HL-60/S4 treated with phorbol 12-myristate 13-acetate at 8.2 ng/mL for 4 days and 3 days (cell line): Measurements from ENCODE around the gene PLEKHF1.
"Not testable (repeated sequence)": the region's sequence is repeated elsewhere in the genome, so short reads cannot be mapped to it uniquely, and the experiment has no call there.

Experiments
- in situ Hi-C: fragments of 300-500 bp; cut with MboI; formaldehyde crosslinking; loops from 2 replicates; pipeline ENCODE4 v1.15.0; 2022; ENCODE audit warnings: low sequenced_read_pairs

The PLEKHF1 gene

DNA sequence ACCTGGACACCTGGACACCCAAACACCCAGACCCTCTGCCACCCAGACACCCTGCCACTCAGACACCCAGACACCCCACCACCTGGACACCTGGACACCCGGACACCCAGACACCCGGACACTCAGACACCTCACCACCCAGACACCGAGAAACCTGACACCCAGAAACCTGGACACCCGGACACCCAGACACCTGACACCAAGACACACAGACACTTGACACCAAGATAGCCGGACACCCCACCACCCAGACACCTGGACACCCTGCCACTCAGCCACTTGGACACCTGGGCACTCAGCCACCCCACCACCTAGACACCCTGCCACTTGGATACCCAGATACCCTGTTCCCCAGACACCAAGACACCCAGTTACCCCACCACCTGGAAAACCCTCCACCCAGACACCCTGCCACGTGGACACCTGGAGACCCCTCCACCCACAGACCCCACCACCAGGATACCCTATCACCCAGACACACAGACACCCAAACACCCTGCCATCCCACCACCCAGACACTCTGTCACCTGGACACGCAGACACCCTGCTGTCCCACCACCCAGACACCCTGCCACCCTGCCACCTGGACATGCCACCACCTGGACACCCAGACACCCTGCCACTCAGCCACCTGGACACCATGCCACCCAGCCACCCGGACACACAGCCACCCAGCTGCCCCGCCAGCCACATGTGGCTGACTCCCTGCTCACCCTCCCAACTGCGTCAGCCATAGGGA lies 32.4 kb downstream of the PLEKHF1 start:
- in situ Hi-C loops: no loop called here

DNA sequence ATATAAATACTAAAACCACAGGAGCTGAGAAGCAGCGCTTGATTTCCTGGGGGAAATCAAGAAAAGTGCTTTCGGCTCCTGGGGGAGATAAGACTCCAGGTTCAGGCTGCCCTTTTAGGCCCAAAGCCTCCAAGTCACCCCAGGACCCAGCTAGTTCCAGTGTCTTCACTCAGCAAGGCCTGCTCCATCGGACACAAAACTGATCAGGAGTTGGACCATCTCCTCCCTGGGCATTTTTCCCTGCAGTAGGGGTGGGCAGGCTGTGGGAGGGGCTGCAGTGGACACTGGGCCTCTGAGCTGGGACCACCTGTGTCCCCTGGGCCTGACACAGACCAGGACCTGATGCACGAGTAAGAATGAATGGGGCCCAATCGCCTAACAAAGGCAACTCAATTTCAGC lies 34.6 kb downstream of the PLEKHF1 start:
- in situ Hi-C loops: no loop called here

DNA sequence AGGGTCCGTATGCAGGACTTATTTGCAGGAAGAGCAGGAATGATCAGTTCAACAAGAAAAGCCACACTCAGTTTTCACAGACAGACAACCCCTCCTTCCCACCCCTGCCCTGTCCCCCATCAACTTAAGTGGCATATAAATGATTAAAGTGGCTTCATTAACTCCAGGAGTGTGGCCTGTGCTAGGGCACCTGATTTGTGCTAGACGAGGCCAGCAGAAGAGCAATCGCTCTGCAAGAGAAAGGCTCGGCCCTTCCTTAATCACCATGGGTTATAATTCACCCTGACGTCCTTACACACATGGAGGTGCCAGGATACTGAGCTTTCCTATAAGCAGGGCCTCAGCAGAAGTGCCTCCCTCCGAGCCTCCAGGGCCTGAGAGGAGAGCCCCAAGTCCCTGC lies 35.2 kb downstream of the PLEKHF1 start:
- in situ Hi-C loops: no loop called here

GRCh38 chr19:29702161-29702962 lies 37.1 kb downstream of the PLEKHF1 start:
- in situ Hi-C loops: no loop called here

DNA sequence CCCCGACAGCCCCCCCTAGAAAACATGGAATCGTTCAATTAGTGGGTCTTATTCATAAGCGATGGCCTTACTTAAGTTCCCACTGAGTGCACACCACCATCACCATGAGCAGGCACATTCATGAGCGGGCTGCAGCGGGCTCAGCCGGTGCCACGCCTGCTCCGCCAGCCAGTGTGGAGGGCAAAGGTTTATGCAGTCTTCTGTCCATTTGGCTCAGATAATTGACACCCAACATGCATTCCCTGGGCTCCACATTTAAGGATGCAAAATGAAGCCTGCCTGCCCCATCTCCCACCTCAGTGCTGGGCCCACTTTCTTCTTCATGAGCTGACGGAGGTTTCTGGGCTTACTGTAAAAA lies 37.7 kb downstream of the PLEKHF1 start:
- in situ Hi-C loops: no loop called here

DNA sequence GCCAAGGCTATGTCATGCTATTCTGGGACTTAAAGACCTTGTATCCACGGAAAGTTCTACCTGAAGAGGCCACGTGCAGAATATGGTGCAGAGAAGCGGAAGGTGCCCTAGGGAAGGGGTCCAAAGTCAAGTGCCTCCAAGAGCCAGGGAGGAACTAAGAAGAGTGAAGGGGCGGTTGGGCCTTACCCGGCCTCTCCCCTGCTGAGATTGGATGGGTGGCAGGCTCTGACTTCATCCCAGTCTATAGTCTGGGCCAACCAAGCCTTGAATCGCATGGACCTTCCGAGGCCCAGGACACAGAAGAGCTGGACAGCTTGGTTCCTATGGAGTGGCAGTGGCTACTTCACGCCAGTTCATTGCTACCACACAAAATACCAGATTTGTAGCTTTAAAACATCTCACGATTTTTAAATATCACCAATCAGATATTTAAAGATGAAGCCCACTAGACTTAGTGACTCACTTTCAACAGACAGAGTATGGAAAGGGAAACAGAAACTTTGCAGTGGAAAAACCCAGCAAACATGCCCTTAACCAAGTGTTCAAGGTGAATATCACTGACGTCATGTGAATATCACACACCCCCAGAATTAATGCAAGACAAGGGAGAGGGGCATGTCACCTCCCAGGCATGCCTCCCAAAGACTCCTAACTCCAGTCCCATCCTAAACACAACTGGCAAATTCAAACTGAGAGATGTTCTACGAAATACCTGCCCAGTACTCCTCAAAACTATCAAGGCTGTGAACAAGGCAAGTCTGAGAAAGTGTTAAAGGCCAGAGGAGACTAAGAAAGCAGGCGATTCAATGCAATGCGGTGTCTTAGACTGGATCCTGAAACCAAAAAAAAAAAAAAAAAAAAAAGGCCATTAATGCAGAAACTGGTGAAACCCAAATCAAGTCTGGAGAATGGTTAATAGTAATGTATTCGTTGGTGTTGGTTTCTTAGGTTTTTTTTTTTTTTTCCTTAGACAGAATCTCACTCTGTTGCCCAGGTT lies 39.6 kb downstream of the PLEKHF1 start:
- in situ Hi-C loops: no loop called here

- in situ Hi-C loops: no loop called here
These were observed 40.4 kb downstream of the PLEKHF1 start for GRCh38 chr19:29705706-29706105.

- in situ Hi-C loops: no loop called here
These were observed 41.4 kb downstream of the PLEKHF1 start for GRCh38 chr19:29706635-29707034.

DNA sequence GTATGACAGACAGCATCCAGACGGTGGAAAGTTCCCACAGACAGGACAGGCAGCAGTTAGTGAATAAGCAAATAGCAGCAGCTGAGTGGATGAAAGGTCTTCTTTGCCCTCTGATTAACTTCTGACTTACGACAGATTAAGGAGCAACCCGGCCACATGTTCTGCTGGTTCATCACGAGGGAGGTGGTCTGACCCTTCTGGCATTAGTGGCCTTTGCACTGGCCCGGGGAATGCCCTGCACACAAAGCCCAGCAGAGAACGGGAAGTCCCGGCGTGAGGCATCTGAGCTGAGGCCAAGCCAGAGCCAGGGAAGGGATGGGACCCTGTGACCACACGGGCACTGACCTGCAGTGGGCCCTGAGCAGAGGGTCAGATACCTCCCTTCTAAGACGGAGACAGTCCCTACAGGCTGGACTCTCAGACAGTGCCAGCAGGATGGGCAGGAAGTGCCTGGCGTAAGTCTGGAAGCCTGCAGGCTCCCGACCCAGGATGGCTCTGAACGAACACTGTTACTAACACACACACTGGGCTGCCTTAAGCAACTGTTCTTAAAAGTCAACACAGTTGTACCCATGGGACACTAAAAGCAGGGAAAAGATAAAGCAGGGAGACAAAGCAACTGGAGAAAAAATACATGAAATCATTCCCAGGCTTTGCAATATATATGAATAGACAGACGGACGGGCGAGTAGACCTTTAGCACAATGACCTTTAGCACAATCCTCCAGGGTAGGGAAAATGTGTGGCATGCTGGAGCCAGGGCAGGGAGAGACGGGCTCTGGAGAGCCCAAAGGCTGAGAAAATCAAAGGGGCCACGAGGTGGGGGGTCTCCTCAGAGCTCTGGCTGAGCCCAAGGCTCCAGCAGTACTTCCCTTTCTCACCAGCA lies 43.5 kb downstream of the PLEKHF1 start:
- in situ Hi-C loops: no loop called here

DNA sequence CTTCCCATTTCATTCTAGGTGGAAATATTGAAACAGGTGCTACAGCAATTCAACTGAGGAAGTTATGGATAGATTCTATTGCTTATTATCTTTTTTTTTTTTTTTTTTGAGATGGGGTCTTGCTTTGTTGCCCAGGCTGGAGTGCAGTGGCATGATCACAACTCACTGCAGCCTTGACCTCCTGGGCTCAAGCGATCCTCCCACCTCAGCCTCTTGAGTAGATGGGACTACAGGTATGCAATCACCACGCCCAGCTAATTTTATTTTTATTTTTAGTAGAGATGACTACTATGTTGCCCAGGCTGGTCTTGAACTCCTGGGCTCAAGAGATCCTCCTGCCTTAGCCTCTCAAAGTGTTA lies 44.2 kb downstream of the PLEKHF1 start:
- in situ Hi-C loops: not testable (repeated sequence)

GRCh38 chr19:29711584-29712132 lies 46.4 kb downstream of the PLEKHF1 start:
- in situ Hi-C loops: no loop called here

GRCh38 chr19:29712744-29713516 lies 47.7 kb downstream of the PLEKHF1 start:
- in situ Hi-C loops: no loop called here

DNA sequence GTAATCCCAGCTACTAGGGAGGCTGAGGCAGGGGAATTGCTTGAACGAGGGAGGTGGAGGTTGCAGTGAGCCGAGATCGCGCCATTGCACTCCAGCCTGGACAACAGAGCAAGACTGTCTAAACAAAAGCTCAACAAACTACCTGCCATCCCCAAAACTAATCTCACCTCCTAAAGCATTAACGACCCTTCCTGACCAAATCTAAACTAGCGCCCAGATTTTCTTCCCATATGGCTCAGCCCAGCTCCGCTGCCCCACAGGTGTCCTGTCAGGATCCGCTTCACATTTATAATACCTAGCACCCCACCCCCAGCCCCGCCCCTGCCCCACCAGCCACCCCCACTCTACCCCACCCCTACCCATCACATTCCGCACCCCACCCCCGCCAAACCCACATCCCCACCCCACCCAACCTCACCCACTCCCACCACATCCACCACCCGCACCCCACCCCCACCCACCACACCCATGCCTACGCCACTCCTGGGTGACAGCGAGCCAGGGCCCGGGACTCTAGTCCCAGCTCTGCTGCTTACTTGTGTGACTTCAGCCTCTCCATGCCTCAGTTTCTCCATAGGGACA lies 49.2 kb downstream of the PLEKHF1 start:
- in situ Hi-C loops: no loop called here

GRCh38 chr19:29714953-29715700 lies 49.9 kb downstream of the PLEKHF1 start, which contains the start of gene C19orf12:
Gene C19orf12, minus strand, starts transcription at chr19:29715261. Its CDS starts 6,848 bp downstream, at chr19:29708413.
- in situ Hi-C loops: no loop called here

GRCh38 chr19:29715701-29716581 lies 50.7 kb downstream of the PLEKHF1 start:
- in situ Hi-C loops: no loop called here

- in situ Hi-C loops: no loop called here
These were observed 51.8 kb downstream of the PLEKHF1 start for GRCh38 chr19:29717051-29717450.

GRCh38 chr19:29724102-29724641 lies 58.9 kb downstream of the PLEKHF1 start:
- in situ Hi-C loops: no loop called here
